HK-2 (cell line): ENCODE data around the gene CARHSP1.
"Not testable (repeated sequence)": the region's sequence is repeated elsewhere in the genome, so short reads cannot be mapped to it uniquely, and the experiment has no call there.

Experiments
- DNase-seq: peaks from one replicate; pipeline ENCODE4 v3.0.0-alpha.2; 2018; ENCODE audit not compliant: unreplicated experiment

Gene CARHSP1

GRCh38 chr16:8854298-8854948 lies 14.4 kb downstream of the CARHSP1 start:
- no peak for DNase-seq

- no peak for DNase-seq
Measured at GRCh38 chr16:8853611-8854010, 15.2 kb downstream of the CARHSP1 start.

- no peak for DNase-seq
Measured at GRCh38 chr16:8853150-8853549, 15.7 kb downstream of the CARHSP1 start.

GRCh38 chr16:8852534-8852933 lies 16.3 kb downstream of the CARHSP1 start:
- DNase-seq = no peak

GRCh38 chr16:8851761-8852403 lies 16.9 kb downstream of the CARHSP1 start:
- no peak for DNase-seq

GRCh38 chr16:8850279-8850885 lies 18.4 kb downstream of the CARHSP1 start:
- DNase-seq = peak; percentile 67

GRCh38 chr16:8849411-8850011 lies 19.3 kb downstream of the CARHSP1 start:
- no peak for DNase-seq

- DNase-seq = peak; percentile 58
Measured at GRCh38 chr16:8848939-8849391, 19.8 kb downstream of the CARHSP1 start.

- DNase-seq = no peak
Measured at GRCh38 chr16:8848231-8848938, 20.4 kb downstream of the CARHSP1 start.

- DNase-seq = no peak
Measured at GRCh38 chr16:8847623-8848022, 21.2 kb downstream of the CARHSP1 start.

- DNase-seq = no peak
Measured at GRCh38 chr16:8847145-8847544, 21.7 kb downstream of the CARHSP1 start.

GRCh38 chr16:8846401-8846932 lies 22.3 kb downstream of the CARHSP1 start:
- DNase-seq = no peak

GRCh38 chr16:8845699-8846298 lies 23.0 kb downstream of the CARHSP1 start:
- DNase-seq = no peak

GRCh38 chr16:8843296-8843695 lies 25.5 kb downstream of the CARHSP1 start:
- DNase-seq = not testable (repeated sequence)

GRCh38 chr16:8842016-8842415 lies 26.8 kb downstream of the CARHSP1 start:
- DNase-seq = not testable (repeated sequence)

GRCh38 chr16:8837594-8837993 lies 31.2 kb downstream of the CARHSP1 start:
- not testable (repeated sequence) for DNase-seq

- DNase-seq = not testable (repeated sequence)
Measured at GRCh38 chr16:8836797-8837196, 32.0 kb downstream of the CARHSP1 start.

- DNase-seq = no peak
Measured at GRCh38 chr16:8832717-8833105, 36.1 kb downstream of the CARHSP1 start.

- no peak for DNase-seq
Measured at GRCh38 chr16:8831871-8832716, 36.7 kb downstream of the CARHSP1 start.

- DNase-seq = no peak
Measured at GRCh38 chr16:8831450-8831849, 37.4 kb downstream of the CARHSP1 start.
